GM19351 (cell line): ENCODE data around the gene WNT5B.

Source experiments
- ATAC-seq: cut with Tn5 transposase; IDR thresholded peaks from one replicate; pipeline ENCODE4 v1.9.1; 2021; ENCODE audit warnings: mild to moderate bottlenecking, moderate library complexity; ENCODE audit not compliant: unreplicated experiment

The WNT5B gene

DNA sequence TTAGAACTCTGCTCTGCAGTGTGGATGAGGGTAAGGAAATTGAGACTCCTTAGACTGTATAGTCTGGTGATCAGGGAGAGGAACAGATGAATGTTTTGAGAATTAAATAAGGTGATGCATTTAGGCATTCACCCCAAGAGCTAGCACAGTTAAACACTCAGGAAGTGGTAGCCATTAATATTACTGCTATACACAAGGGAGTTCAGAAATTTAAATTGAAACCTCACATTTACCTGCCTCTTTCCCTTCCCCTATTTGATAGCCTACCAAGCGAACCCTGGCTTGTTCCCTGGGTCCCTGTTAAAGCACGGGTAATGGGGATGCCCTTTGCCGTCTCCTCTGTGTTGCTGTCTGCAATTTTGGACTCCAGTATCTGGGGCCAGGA, 18.2 kb downstream of the WNT5B start:
- no peak for ATAC-seq

DNA sequence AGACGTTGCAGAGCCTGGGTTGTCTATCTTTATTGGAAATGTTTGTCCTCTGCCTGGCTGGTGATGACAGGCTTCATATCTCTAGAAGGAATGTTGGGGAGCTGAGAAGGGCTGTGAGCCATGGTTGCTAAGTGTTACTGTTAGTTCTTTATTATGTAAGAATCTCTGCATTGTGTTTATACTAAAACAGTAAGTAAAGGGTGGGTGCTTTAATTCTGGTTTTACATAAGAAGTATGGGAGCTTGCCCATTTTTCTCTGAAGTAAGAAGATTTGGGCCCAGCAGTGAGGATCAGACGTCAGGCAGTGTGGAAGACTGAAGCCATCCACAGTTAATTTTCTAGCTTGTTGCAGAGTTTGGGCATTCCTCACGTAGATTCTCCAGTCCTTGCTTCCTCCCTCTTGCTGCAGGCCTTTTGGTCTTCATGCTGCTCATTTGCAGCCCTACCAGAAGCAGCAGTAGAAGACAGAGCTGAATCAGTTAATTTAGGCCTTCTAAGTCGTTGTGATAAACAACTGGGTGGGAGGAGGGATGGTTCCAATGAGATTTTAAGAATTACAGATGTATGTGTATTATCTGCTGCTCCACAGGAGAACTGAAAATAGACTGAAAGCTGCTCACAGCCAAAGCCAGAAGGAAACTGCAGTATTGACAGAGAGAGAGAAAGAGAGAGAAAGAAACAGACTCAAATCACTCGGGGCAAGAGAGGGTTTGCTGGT, 21.4 kb downstream of the WNT5B start:
- ATAC-seq, result no peak

DNA sequence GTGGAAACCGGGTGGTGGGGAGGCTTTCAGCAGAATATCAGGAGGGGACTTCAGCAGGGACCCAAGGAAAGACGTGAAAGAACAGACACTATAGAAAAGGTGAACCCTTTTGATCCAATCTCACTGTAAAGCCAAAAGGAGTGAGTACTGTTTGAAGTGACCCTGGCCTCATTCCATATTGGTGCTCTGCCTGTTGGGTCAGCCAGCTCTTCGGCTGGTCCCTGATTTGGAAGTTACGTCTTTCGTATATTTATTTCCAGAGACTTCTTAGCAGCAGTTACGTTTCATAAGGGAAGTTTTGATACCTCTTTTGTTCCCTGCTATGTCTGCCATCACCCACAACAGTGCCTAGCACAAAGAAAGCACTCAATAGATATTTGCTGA, 21.9 kb downstream of the WNT5B start:
- ATAC-seq, result no peak

DNA sequence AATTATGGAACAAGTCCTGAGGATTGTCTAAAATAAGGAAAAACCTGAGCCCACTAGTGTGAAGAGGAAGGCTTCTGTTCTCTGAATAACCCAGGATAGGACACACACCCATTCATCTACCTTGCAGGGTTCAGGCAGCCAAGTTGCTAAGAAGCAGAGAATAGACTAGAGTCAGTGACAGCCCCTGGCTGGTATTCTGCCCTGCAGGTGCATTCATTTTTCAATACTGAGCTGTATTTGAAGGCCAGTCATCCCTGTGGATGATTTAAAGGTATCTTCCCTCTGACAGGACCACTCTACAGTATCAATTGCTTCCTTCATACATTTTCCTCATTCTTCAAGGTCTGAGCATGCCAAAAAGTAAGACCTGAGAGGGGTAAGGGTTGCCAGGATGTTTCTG, 22.9 kb downstream of the WNT5B start:
- ATAC-seq, result no peak

DNA sequence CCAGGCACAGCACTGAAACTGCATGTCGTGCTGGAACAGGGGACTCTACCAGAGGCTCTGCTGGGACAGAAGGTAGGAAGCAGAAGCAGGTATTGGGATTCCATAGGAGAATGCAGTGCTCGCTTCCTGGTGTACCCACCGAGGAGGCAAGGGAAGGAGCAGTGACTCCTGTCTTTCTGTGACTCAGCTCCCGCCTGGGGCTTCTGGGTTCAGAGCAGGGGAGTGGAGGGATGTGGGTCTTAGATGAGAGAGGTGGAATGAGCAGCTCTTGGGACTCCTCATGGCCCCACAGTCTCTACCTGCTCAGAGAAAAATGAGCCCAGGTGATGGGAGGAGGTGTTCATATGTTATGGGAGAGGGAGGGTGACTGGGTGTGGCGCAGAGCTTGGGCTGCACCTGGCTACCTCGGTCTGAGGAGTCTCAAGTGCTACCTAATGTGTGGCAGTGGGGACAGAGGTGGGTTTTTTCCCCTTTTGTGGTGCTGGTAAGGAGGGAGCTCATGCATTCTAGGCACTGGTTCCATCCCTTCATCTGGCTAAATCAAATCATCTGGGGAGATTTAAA, 26.3 kb downstream of the WNT5B start:
- no peak for ATAC-seq

DNA sequence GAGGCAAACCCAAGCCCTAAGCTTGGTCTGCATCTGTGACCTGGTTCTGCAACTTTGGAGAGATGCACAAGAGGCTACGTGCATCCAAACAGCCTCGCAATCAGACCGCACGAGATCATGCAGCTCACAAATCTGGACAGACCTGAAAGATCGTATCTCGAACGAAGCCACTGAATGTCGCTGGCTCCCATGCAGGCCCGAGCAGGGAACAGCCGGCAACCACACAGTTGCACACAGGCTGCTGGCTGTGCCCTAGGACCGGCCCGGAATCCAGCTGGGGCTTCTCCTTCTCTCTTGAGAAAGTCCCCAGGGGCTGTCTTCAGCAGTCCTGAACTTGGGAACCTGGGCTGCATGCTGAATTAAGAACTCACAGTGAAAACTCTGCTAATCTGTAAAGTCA, 27.9 kb downstream of the WNT5B start:
- ATAC-seq, result no peak

DNA sequence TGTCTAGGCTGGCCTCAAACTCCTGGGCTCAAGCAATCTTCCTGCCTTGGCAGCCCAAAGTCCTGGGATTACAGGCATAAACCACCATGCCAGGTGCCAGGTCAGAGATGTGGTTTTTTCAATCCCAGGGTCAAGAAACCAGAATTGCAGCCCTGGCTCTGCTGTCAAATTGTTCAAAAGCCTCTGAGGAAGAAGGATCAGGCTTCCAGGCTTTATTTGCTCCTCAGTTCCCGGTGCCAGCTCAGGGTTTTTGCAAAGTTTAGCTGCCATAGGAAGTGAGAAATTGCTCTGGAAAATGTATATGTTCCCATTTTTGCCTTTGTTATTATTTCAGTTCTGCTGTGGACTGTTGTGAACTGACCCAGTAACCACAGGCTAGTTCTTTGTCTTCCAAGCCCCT, 28.7 kb downstream of the WNT5B start:
- no peak for ATAC-seq

DNA sequence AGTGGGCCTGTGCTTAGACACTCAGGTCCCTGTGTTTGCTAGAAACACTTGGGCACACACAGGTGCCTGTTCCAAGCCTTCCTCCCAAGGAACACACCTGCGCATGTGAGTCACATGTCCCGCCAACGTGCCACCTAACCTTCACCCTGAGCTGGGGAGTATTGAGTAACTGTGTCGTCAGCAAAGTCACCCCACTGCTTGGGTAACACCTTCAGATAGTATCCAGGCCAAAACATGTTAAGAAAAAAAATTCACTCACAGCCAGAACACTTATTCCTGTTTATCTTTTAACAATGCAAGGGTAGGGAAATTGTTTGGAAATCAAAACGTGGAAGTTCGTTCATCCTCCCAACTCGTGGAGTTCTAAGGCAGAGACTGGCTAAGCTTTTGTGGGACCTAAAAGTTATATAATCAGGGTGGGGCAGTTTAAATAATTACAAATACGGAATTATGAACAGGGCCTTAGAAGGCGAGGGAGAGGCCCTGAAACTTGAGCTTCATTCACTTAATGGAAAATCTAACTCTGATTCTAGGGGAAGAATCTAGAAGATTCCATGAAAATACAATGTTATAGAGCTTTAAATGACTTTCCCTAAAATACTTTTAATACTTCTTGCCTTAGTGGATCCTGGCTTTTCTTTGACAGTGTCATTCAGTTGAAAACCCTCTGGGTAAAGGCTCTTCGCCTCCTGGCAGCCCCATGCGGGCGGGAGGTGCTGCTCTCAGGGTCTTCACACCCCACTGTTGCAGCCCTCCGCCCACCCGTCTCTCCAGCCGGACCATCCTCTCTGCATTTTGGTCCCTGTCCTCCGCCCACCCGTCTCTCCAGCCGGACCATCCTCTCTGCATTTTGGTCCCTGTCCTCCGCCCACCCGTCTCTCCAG, 31.5 kb downstream of the WNT5B start:
- no peak for ATAC-seq

DNA sequence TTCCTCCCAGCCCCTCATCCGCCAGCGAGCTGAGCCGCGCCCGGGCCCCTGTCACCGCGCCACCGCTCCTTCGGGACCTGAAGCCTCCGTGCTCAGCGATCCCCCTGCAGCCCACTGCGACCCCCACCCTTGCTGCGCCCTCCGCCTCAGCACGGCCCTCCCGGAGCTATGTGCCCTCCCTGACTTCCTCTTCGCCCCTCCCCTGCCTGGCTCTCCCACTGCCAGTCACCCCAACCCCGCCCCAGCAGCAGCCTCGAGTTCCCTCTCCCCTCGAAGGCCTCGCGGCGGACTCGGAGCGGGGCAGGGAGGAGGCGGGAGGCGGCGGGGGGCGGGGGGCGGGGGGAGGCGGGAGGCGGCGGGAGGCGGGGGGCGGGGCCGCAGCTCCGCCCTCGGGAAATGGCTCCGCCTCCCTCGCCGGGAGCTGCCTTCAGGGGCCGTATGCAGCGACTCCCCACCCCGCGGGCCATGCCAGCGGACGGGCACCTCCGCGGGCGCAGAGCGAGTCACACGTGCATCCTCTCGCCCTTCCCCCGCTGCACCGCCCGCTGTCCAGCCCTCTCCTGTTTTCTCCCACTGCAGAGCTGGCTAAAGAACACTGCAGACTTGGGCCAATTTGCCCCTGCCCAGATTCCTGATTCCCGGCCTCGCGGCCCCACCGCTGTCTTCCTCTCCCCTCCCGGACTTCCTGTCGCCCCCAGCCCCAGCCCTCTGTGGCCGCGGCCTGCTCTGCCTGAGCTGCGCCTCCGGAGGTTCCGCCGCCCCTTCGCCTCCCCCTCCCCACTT, 32.7 kb downstream of the WNT5B start:
- ATAC-seq, result peak; percentile 87

DNA sequence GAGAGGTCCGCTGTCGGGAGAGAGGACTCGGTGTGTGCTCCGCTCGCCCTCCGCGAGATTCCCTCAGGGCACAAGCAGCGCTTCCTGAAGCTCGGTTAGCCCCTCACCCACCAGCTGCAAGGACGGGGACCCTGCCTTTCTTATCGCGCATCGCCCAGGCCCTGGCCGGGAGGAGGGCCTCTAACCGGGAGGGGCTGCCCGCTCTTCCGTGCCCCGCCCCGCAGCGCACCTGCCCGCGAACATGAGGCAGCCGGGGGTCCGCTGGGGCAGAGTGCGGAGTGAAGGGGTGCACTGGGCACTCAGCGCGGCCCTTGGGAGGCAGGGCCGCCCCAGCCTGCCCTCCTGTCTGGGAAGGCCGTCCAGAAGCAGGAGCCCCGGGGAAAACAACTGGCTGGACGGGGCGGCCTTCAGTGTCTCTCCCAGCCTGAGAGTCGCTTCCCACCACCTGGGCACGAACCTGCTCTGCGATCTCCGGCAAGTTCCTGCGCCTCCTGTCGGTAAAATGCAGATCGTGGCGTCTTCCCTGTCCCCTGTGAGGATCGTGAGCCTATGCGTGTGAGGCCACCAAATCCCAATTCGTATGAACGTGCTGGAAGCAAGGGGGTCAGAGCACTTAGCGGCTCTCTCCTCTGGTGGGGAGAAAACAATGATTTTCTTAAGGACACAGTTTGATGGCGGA, 33.9 kb downstream of the WNT5B start:
- no peak for ATAC-seq

DNA sequence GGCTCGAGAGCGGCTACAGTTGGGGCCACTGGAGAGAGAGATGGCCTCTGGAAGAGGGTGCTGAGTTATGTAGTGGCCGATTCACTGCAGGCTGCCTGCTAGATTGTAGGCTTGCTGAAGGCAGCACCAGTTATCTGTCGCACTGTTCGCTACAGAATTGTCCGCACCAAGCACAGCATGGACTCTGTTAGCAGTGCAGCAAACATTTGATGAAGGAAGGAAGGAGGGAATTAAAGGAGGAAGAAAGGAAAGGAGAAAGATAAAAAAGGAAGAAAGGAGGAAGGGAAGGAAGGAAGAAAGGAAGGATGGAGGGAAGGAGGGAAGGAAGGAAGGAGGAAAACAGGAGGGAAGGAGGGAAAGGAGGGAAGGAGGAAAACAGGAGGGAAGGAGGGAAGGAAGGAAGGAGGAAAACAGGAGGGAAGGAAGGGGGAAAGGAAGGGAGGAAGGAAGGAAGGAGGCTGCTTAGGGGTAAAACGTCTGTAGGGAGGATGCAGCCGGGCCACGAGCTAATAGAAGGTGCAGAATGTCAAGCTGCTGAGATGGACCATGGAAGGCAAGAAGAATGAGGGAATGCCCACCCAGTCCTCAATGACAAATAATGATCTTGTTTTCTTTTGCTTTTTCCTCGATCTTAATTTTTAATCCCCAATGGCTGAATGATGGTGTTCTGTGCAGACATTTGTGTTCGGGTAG, 34.6 kb downstream of the WNT5B start:
- no peak for ATAC-seq

DNA sequence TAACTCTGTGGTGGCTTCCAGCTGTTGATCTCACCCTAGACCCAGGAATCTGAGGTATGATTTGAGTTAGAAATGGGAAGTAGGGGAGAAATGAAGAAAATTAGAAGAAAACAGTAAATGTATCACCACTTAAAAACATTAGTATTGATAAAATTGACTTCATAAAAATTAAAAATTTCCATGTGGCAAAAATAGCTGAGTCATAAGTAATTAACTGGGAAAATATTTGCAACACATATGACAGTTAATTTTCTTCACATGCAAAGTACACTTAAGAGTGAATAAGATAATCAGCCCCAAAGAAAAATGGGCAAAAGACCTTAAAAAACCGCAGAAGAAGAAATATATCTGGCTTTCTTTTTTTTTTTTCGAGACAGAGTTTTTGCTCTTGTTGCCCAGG, 36.3 kb downstream of the WNT5B start:
- no peak for ATAC-seq

DNA sequence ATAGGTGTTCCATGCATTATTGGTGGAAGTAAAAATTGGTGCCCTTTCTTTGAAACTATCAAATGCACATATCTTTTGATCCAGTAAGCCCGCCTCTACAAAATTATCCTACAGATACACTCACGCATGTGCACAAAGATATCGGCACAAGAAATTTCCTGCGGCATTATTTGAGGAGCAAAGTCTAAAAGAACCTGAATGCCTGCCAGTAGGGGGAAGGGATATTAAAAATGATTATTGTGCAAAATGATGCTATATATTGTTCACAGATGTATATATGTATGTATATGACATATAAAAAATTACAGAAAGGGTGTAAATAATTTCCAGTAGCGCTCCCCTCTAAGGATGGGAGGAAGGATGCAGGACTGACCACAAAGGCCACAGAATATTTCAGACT, 37.2 kb downstream of the WNT5B start:
- ATAC-seq, result no peak

DNA sequence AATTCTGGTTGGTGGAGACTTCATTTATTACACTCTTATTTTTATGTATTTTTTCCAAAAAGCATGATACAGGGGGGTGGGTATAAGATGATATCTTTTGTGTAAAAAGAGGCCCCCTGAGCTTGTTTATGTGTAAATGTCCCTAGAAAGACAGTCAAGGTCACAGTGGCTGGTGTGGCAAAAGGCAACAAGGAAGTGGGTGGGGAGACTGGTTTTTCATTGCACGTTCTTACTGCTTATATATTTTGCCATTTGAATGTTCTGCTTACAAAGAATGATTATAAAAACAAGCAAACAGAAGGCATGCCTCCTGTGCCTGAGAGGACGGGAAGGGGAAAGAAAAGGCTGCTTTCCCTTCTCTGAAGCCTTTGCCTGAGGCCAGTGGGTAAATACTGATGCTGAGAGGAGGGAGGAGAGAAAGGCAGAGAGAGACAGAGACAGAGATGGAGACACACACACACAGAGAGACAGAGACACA, 37.7 kb downstream of the WNT5B start:
- ATAC-seq, result no peak

DNA sequence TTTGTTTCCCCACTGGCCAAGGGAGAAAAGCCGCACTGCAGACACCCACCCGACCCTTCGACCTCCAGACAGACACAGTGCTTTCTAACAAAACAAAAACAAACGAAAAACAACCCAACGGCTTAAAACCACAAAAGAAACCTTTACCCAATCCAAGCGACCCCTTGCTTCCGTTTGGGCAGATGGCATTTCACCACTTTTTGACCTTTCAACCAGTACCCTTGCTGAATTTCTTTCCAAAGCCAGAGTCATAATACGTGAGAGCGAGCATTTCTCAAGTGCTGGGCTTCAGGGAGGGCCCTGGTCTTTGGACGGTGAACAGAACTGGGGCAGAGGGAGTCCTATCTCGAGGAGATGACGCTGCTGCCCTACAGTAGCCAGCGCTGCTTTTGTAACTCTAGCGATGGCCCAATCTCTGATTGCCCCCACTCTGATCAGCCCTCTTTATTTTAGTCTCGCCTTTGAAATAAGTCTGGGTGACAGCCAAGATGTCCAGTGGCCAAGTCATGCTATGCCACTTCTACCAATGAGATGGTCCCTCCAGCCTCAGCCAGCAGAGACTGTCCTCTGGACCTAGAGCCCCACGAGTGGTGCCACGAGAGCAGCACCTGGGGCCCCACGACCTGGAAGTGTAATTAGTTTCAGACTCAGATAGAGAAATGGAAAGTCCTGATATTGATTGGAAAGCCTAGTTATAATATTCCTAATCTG, 40.0 kb downstream of the WNT5B start:
- ATAC-seq, result no peak

DNA sequence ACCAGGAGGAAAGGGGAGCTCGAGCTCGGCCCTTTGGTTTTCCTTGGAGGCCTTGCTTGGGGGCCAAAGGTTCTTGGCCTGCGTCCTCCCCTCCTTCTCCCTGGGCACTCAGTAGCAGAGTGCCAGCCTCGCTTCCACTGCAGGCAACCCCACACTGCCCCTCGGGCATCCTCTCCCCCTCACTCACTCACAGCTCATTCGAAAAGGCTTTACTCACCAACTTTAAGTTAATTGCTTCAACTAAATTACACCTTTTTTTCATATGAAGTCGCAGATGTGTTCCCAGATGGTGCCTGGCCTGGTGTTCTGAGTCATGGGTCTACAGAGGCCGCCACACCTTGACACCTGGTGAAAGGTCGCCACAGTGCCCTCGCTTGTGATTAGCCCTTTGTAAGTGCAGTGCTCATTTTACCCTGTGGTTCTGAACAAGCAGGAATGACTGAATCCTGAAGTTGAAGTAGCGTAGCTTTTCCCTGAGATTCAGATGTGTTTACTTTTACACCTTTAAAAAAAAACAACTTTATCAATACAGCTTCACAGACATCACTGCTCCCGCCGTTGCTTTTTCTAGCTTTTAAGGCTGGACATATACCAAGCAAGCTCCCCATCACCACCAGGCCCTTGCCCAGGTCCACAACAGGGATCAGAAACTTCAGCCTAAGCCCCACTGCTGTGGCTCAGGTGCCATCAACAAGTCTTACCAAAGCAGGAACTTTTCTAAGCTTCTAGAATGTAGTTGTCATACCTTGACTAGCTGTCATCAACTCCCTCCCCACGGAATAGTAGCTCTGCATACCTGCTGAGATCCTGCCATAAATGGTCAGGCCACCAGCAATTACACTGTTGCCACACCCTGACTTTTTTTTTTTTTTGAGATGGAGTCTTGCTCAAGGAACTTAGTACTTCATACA, 41.6 kb downstream of the WNT5B start:
- no peak for ATAC-seq

DNA sequence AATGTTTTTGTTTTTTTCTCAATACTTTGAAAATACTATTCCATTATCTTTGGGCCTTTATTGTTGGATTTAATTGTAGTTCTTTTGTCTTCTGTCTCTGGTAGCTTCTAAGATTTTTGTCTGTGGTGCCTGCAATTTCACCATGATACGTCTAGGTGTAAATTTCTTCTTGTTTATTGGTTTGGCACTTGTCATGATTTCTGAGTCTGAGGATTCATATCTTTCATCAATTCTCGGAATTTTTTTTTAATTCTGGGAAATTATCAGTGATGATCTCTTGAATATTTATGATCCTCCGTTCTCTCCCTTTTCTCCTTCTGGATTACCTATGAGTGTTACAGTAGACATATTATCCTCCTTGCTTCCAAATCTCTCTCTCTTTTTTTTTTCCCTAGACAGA, 47.0 kb downstream of the WNT5B start:
- ATAC-seq, result no peak

DNA sequence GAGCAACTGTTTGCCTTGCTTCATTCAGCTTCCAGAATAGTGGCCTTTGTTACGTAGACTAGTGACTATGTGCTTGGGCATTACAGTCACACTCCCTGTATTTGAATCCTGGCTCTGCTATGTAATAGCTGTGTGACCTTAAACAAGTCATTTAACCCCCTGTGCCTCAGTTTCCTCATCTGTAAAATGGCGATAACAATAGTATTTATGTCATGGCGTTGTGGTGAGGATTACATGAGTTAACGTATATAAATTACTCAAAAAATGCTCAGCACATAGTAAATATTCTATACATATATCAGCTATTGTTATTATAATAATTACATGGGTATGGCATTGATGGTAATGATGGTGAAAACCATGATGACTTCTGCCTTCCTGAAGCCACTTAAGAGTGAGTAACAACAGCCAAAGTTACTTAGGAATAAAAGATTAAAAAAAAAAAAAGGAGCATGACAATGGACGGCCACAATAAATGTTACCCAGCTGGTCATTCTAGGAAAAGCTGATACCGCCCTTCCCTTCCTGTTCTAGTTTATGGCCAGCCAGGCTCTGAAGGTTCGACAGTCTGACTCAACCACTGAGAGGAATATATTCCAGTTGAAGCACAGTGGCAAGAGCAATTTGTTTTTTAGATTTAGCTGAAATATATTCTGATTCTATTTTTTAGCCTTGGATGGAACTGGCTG, 51.9 kb downstream of the WNT5B start:
- ATAC-seq, result no peak
